H1 (cell line): ENCODE data around the gene KRT72. TPM values are rescaled to one million over a fixed set of nuclear protein-coding genes. Genes with fewer than 3 reads are reported as not detected.
A peak's percentile ranks its signal among the peaks of the same experiment; 100 is the strongest.

ENCODE experiments used
- CTCF ChIA-PET: fragments of 300-600 bp; sonication (Branson Sonifier 250); formaldehyde crosslinking; loops from one replicate; lab custom pipeline; 2021; ENCODE audit not compliant: partially characterized antibody; lab: Charles Lee
- POLR2A ChIA-PET: fragments of 300-600 bp; sonication (Branson Sonifier 250); formaldehyde crosslinking; loops from one replicate; lab custom pipeline; 2021; ENCODE audit warnings: inconsistent platforms; ENCODE audit not compliant: partially characterized antibody; lab: Charles Lee
- DNase-seq, 2 experiments: peaks; one replicate each; pipeline versions ENCODE4 v3.0.0 to v3.0.0-alpha.2; 2010 to 2022; ENCODE audit warnings: low spot score in 2 of 2, low read depth in 1 of 2, mixed read lengths in 1 of 2
- FAIRE-seq: peaks from 2 replicates; lab custom pipeline; 2011; peaks lifted over from hg19 to GRCh38; lab: Jason Lieb, UNC
- H2AFZ ChIP-seq: 2 replicates; pipeline ENCODE4 v1.8.1; 2012; ENCODE audit warnings: low read length, inconsistent platforms
- H2AK5ac ChIP-seq: 2 replicates; pipeline ENCODE4 v1.6.1; 2013; ENCODE audit warnings: low read depth, low read length
- H2BK120ac ChIP-seq: replicated peaks from 2 replicates; pipeline ENCODE3; 2013; ENCODE audit warnings: low read depth, low read length, inconsistent platforms
- H2BK12ac ChIP-seq: 2 replicates; pipeline ENCODE4 v1.6.1; 2013; ENCODE audit warnings: low read depth, low read length
- H2BK15ac ChIP-seq: 2 replicates; pipeline ENCODE4 v1.6.1; 2013; ENCODE audit warnings: low read length
- H2BK20ac ChIP-seq: 2 replicates; pipeline ENCODE4 v1.6.1; 2013; ENCODE audit warnings: low read length
- H2BK5ac ChIP-seq: 2 replicates; pipeline ENCODE4 v1.6.1; 2013; ENCODE audit warnings: low read depth, low read length
- H3K14ac ChIP-seq: 2 replicates; pipeline ENCODE4 v1.6.1; 2013; ENCODE audit warnings: inconsistent platforms; ENCODE audit not compliant: insufficient read length
- H3K18ac ChIP-seq: 2 replicates; pipeline ENCODE4 v1.6.1; 2013; ENCODE audit warnings: low read length; ENCODE audit errors: extremely low read depth
- H3K23ac ChIP-seq: 2 replicates; pipeline ENCODE4 v1.6.1; 2013; ENCODE audit warnings: inconsistent platforms; ENCODE audit not compliant: insufficient read length
- H3K23me2 ChIP-seq: 2 replicates; pipeline ENCODE4 v1.6.1; 2013; ENCODE audit warnings: low read depth, low read length
- H3K27ac ChIP-seq: 2 replicates; pipeline ENCODE4 v1.6.1; 2011; ENCODE audit warnings: low read depth, low read length, inconsistent platforms
- H3K27me3 ChIP-seq, 4 experiments: replicated peaks in 1 of 4; 1 replicate in 1 of 4; 2 replicates in 3 of 4; pipeline versions ENCODE4 v1.6.1 to v1.8.1; 2011 to 2013; ENCODE audit warnings: low read length in 3 of 4, mild to moderate bottlenecking in 3 of 4, inconsistent platforms in 2 of 4, mixed read lengths in 2 of 4, moderate library complexity in 1 of 4; ENCODE audit not compliant: control insufficient read depth in 3 of 4, insufficient read depth in 3 of 4; ENCODE audit errors: extremely low read depth in 1 of 4
- H3K36me3 ChIP-seq, 4 experiments: 2 replicates each; pipeline versions ENCODE4 v1.6.1 to v1.8.1; 2011 to 2013; ENCODE audit warnings: mild to moderate bottlenecking in 4 of 4, low read length in 3 of 4, moderate library complexity in 2 of 4, control low read depth in 1 of 4, inconsistent platforms in 1 of 4; ENCODE audit not compliant: insufficient read depth in 4 of 4, control insufficient read depth in 2 of 4
- H3K4ac ChIP-seq: replicated peaks from 2 replicates; pipeline ENCODE3; 2013; ENCODE audit warnings: low read length, low read depth, mixed read lengths, inconsistent platforms; ENCODE audit not compliant: insufficient read length
- H3K4me1 ChIP-seq, 4 experiments: replicated peaks in 1 of 4; 1 replicate in 1 of 4; 2 replicates in 3 of 4; pipeline versions ENCODE4 v1.6.1 to v1.8.1; 2011 to 2013; ENCODE audit warnings: low read length in 3 of 4, inconsistent platforms in 2 of 4, mixed read lengths in 1 of 4; ENCODE audit not compliant: insufficient read depth in 4 of 4, control insufficient read depth in 3 of 4
- H3K4me2 ChIP-seq, 2 experiments: 2 replicates each; pipeline versions ENCODE4 v1.6.1 to v1.8.1; 2011 to 2013; ENCODE audit warnings: low read depth in 2 of 2, low read length in 2 of 2, control low read depth in 1 of 2, inconsistent platforms in 1 of 2, mild to moderate bottlenecking in 1 of 2; ENCODE audit not compliant: insufficient read depth in 1 of 2
- H3K4me3 ChIP-seq, 4 experiments: fragments of 200-600, 300-600 bp in 1 of 4; sonication (generic), shearing (Covaris generic), sonication (Bioruptor Twin) in 1 of 4; 2 replicates each; pipeline versions ENCODE4 v1.5.1 to v1.8.1; 2011 to 2016; ENCODE audit warnings: low read length in 4 of 4, low read depth in 3 of 4, control low read depth in 2 of 4, inconsistent platforms in 2 of 4, mild to moderate bottlenecking in 2 of 4, mixed read lengths in 1 of 4, moderate library complexity in 1 of 4; ENCODE audit not compliant: insufficient read depth in 2 of 4; ENCODE audit errors: extremely low read depth in 1 of 4
- H3K56ac ChIP-seq: replicated peaks from 2 replicates; pipeline ENCODE3; 2013; ENCODE audit warnings: low read depth, mild to moderate bottlenecking, mixed read lengths, low read length, inconsistent platforms; ENCODE audit not compliant: insufficient read length
- H3K79me1 ChIP-seq: 2 replicates; pipeline ENCODE4 v1.6.1; 2013; ENCODE audit warnings: low read depth, low read length, control low read depth
- H3K79me2 ChIP-seq, 2 experiments: 2 replicates each; pipeline versions ENCODE4 v1.6.1 to v1.8.1; 2012 to 2013; ENCODE audit warnings: low read length in 2 of 2, mild to moderate bottlenecking in 2 of 2, inconsistent platforms in 1 of 2; ENCODE audit not compliant: insufficient read depth in 2 of 2, control insufficient read depth in 1 of 2
- H3K9ac ChIP-seq, 4 experiments: replicated peaks in 1 of 4; 1 replicate in 1 of 4; 2 replicates in 3 of 4; pipeline versions ENCODE4 v1.6.1 to v1.8.1; 2011 to 2013; ENCODE audit warnings: low read depth in 3 of 4, low read length in 3 of 4, control low read depth in 2 of 4, mild to moderate bottlenecking in 2 of 4, moderate library complexity in 2 of 4, inconsistent platforms in 1 of 4; ENCODE audit errors: extremely low read depth in 1 of 4
- H3K9me3 ChIP-seq, 2 experiments: 2 replicates each; pipeline versions ENCODE4 v1.6.1 to v1.8.1; 2012 to 2013; ENCODE audit warnings: mild to moderate bottlenecking in 2 of 2, moderate library complexity in 2 of 2, control low read depth in 1 of 2, inconsistent platforms in 1 of 2, low read depth in 1 of 2, low read length in 1 of 2, mixed read lengths in 1 of 2; ENCODE audit not compliant: insufficient read depth in 2 of 2
- H4K20me1 ChIP-seq, 2 experiments: replicated peaks in 1 of 2; 2 replicates each; pipeline versions ENCODE3 to v1.8.1; 2011 to 2013; ENCODE audit warnings: inconsistent platforms in 2 of 2, low read length in 2 of 2, mild to moderate bottlenecking in 1 of 2; ENCODE audit not compliant: insufficient read depth in 2 of 2, control insufficient read depth in 1 of 2
- H4K5ac ChIP-seq: 2 replicates; pipeline ENCODE4 v1.6.1; 2013; ENCODE audit warnings: low read length, low read depth, mixed read lengths, inconsistent platforms; ENCODE audit not compliant: insufficient read length
- H4K8ac ChIP-seq: 2 replicates; pipeline ENCODE4 v1.8.0; 2013; ENCODE audit warnings: mild to moderate bottlenecking, moderate library complexity, low read length, inconsistent platforms; ENCODE audit not compliant: insufficient read depth; ENCODE audit errors: extremely low read depth
- H4K91ac ChIP-seq: replicated peaks from 2 replicates; pipeline ENCODE3; 2013; ENCODE audit warnings: low read length, mixed read lengths, inconsistent platforms; ENCODE audit not compliant: insufficient read length
- ATF3 ChIP-seq: IDR thresholded peaks from 2 replicates; pipeline ENCODE4 v1.6.1; 2011; ENCODE audit warnings: low read depth, mild to moderate bottlenecking, low read length; ENCODE audit not compliant: insufficient read depth
- E2F6 ChIP-seq: IDR thresholded peaks from 2 replicates; pipeline ENCODE4 v1.6.1; 2012; ENCODE audit warnings: inconsistent platforms
- KDM5A ChIP-seq: fragments of 200-600 bp; IDR thresholded peaks from 2 replicates; pipeline ENCODE4 v1.7.1; 2012; ENCODE audit warnings: mild to moderate bottlenecking, low read length, inconsistent platforms, mixed read lengths
- MAX ChIP-seq: IDR thresholded peaks from 2 replicates; pipeline ENCODE4 v1.6.1; 2012; ENCODE audit warnings: inconsistent platforms
- NANOG ChIP-seq: IDR thresholded peaks from 2 replicates; pipeline ENCODE4 v1.6.1; 2011; ENCODE audit warnings: low read length, low read depth, mild to moderate bottlenecking, inconsistent platforms; ENCODE audit not compliant: insufficient read depth, poor library complexity, severe bottlenecking
- POLR2AphosphoS5 ChIP-seq: IDR thresholded peaks from 2 replicates; pipeline ENCODE4 v1.6.1; 2011; ENCODE audit warnings: low read depth, low read length
- RFX5 ChIP-seq: IDR thresholded peaks from 2 replicates; pipeline ENCODE4 v1.6.1; 2011; ENCODE audit warnings: low read depth, low read length, improper control_type of control experiment, borderline replicate concordance
- USF2 ChIP-seq: IDR thresholded peaks from 2 replicates; pipeline ENCODE4 v1.6.1; 2011; ENCODE audit warnings: low read length, improper control_type of control experiment
- YY1 ChIP-seq: IDR thresholded peaks from 2 replicates; pipeline ENCODE4 v1.6.1; 2011; ENCODE audit warnings: low read depth, mild to moderate bottlenecking, low read length
- WGBS, 2 experiments: shearing (Covaris generic) in 1 of 2; methylation state at CpG; one replicate each; pipeline versions ENCODE4 v1.1.6 to v1.1.7; 2013 to 2015; ENCODE audit warnings: low lambda C conversion rate in 2 of 2, mixed read lengths in 2 of 2, inconsistent platforms in 1 of 2, low coverage in 1 of 2, missing lambda C conversion rate in 1 of 2; ENCODE audit not compliant: insufficient replicate concordance in 2 of 2, insufficient coverage in 1 of 2, insufficient read length in 1 of 2; ENCODE audit errors: extremely low coverage in 1 of 2, missing lambda C conversion rate in 1 of 2; 5-methylcytosine and 5-hydroxymethylcytosine counted together
- polyA plus RNA-seq, 7 experiments: library from polyadenylated mRNA; depleted of rRNA in 3 of 7; stranded (reverse) in 5 of 7; unstranded in 2 of 7; fragments of >200 nt in 5 of 7; fragments of 200-250 nt in 2 of 7; gene quantifications; 1 replicate in 5 of 7; 2 replicates in 1 of 7; 4 replicates in 1 of 7; pipeline versions ENCODE4 v1.2.1 to v1.2.3, GENCODE V29; 2011 to 2013; ENCODE audit warnings: missing spikeins in 2 of 7, mixed read lengths in 2 of 7
- total RNA-seq: library from RNA; stranded (reverse); fragmentation: NEBNext Ultra II Directional; extraction: Animal tissue kit (Norgen Biotek cat#: 25700); gene quantifications from 2 replicates; pipeline ENCODE4 v1.2.1, GENCODE V29; 2021

Gene KRT72
- total and polyA plus RNA-seq, 2 of the 8 experiments (the other 6 are each of a cell fraction or from before 2014, with no cell fraction given): not detected

GRCh38 chr12:52636189-52636588, 34.9 kb upstream of the KRT72 start:
- Histone ChIP-seq H2BK12ac (no peak overlapping the region), H3K27ac (no peak overlapping the region), H2BK15ac (no peak overlapping the region), H3K56ac (no peak overlapping the region), H3K79me2 (no peaks in the 10 kb centered on the region), H3K23ac (no peak overlapping the region), H4K8ac (no peak overlapping the region), H3K36me3 (no peaks in the 10 kb centered on the region), H3K4ac (no peak overlapping the region), H4K91ac (no peak overlapping the region), H3K9ac (no peak overlapping the region), H4K20me1 (no peaks in the 10 kb centered on the region), H3K79me1 (no peaks in the 10 kb centered on the region), H3K23me2 (no peaks in the 10 kb centered on the region), H2AFZ (no peak overlapping the region), H3K27me3 (no peaks in the 10 kb centered on the region; a peak in 1 of 7 replicates), H4K5ac (no peak overlapping the region), H2BK5ac (no peak overlapping the region), H3K14ac (no peak overlapping the region), H3K4me2 (no peak overlapping the region), H3K4me1 (no peaks in the 10 kb centered on the region), H2AK5ac (no peak overlapping the region), H2BK20ac (no peak overlapping the region), H3K4me3 (no peak overlapping the region), H3K9me3 (no peaks in the 10 kb centered on the region), H3K18ac (no peak overlapping the region), H2BK120ac (no peak overlapping the region)
- DNase-seq: peak in 1 of 2 experiments; percentile 35
- TF ChIP-seq RFX5: no peak
- TF ChIP-seq MAX: no peak
- TF ChIP-seq E2F6: no peak
- no peak for TF ChIP-seq KDM5A
- TF ChIP-seq YY1: no peak
- no peak for TF ChIP-seq ATF3
- no peak for TF ChIP-seq POLR2AphosphoS5
- TF ChIP-seq NANOG: no peak
- no peak for TF ChIP-seq USF2
- ChIA-PET CTCF (interaction anchor here (0.6 to 1.4 kb wide), 5 partner anchors 21 to 1449 kb away, joined by 3 read pairs; no protein-coding TSS in a partner anchor), POLR2A (no interaction called here)
- FAIRE-seq: no peak
- WGBS, 2 experiments: 91% methylated on average over 6 of the region's 6 CpGs; no CpG with 5 or more reads in 1 of the 2 experiments
